COLO668 (cell line): Measurements from ENCODE around the gene EXD3.

Experiments
- DNase-seq: peaks from one replicate; lab custom pipeline; 2025; ENCODE audit not compliant: unreplicated experiment; lab: John Stamatoyannopoulos, UW

EXD3 gene

GRCh38 chr9:137367506-137368430 is 55.2 kb downstream of the EXD3 start:
- no peak for DNase-seq

GRCh38 chr9:137366891-137367381 is 56.0 kb downstream of the EXD3 start:
- DNase-seq = no peak

DNA sequence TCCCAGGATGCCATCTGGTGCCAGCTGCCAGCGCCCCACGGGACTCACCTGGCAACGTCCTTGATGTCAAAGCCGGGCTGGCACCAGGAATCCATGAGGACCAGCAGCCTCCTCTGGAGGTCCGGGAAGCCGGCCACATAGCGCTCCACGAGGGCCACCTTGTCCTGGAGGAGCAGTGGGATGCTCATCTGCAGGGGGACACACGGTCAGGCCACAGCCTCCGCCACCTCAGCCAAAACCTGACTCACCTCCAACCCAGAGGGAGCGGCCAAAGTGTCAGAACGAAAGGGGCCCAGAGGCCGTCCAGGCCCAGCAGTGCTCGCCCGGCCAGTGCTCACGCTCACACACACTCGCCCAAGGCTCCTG is 56.5 kb downstream of the EXD3 start:
- DNase-seq = no peak

DNA sequence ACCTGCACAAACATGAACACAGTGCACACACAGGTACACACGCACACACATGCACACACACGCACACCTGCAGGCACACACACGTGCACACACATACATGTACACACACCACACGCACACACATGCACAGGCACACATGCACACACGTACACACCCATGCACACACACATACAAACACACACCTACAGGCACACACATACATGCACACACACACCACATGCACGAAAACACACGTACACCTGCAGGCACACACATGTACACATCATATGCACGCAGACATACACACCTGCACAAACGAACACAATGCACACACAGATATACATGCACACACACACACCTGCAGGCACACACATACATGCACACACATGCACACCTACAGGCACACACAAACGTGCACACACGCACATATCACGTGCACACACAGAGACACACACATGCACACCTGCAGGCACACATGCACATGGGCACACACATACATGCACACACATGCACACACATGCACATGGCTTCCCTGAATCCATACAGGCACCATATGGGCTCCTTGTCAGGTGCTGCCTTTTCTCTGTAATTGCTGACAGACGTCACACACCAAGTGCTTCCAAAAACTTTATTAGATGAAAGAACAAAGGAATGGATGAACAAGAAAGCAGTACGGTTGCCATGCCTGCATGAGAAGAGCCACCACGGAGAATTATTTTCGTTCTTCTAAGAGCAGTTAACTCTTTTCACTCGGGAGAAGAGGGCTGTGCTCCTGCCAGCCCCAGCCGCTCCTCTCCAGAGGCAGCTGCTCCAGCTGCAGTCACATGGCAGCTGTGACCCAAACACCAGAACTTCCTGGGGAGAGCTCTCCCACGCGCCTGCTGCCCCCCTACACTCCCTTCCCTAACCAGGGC is 57.2 kb downstream of the EXD3 start:
- no peak for DNase-seq

- no peak for DNase-seq
These were observed 57.9 kb downstream of the EXD3 start for GRCh38 chr9:137365056-137365455.

- DNase-seq = no peak
These were observed 63.1 kb downstream of the EXD3 start for GRCh38 chr9:137359850-137360249.

GRCh38 chr9:137358126-137358525 is 64.8 kb downstream of the EXD3 start:
- DNase-seq = no peak

DNA sequence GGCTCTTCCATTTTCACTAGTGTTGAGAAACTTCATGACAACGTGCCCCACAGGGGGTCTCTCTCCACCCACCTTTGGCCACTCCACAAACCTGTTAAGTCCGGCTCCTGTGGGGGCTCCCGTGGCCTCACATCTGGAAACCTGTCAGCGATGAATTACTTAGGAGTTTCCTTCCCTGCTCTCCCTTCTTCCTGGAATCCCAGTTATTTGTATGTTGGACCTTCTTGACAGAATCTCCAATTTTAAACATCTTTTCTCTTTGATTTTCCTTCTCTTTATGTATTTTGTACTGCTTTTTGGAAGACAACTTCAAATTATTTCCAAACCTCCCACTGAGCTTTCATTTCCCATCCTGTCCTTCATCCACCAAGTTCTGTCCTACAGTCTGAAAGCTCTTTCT is 65.8 kb downstream of the EXD3 start:
- DNase-seq = no peak

DNA sequence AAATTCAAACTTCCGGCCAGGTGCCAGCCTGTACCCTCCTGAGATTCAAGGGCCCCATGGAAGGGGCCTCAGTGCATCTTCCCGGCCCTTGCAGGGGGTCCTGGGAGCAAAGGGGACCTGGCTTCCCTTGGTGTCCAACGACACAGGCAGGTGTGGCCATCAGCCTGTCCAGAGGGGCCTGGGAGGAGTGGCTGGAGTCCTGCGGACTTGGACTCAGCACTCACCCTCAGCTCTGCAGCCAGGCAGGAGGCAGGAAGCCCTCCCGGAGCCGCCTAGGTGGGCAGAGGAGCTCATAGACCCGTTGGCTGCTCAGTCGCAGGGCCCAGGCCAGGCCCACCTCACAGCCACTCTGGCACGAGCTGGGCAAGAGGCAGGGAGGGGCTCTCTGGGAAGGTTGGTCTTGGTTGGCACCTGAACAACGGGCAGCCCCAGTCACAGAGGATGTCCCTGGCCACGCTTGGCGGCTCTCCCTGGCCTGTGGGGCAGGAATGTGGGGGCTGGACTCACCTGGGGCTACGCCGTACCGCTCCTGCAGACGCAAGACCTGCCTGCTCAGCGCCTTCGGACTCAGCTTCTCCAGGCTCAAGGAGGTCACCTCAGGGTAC is 67.1 kb downstream of the EXD3 start:
- no peak for DNase-seq

DNA sequence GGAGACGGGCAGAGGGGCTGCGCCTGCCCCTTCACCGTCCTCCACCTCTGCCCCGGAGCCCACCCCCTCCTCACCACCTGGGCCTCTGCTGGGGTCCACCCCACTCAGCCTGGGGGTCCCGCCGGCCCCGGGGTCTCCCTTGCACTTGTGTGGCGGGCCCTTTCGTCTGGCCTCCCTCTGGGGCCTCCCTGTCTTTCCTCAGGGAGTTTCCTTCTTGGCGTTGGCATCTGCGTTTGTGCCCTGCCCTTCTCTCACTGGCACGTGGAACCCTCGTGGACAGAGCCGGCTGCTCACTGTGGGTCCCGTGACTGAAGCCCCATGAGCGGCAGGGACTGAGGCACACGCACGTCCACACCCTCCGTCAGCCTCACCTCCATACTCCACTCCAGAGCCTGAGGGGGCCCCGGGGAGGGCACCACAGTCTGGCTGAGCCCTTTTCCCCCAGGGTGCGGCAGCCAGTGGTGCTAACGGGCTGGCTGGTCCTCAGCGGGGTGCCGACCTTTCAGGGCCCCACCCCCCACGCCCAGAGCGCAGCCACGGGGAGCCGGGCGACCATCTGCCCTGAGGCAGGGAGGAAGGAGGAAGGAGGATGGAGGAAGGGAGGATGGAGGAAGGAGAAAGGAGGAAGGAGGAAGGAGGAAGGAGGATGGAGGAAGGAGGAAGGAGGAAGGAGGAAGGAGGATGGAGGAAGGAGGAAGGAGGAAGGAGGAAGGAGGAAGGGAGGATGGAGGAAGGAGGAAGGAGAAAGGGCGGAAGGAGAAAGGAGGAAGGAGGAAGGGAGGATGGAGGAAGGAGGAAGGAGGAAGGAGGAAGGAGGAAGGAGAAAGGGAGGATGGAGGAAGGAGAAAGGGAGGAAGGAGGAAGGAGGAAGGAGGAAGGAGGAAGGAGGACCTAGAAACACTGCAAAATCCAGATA is 67.9 kb downstream of the EXD3 start:
- DNase-seq = no peak

DNA sequence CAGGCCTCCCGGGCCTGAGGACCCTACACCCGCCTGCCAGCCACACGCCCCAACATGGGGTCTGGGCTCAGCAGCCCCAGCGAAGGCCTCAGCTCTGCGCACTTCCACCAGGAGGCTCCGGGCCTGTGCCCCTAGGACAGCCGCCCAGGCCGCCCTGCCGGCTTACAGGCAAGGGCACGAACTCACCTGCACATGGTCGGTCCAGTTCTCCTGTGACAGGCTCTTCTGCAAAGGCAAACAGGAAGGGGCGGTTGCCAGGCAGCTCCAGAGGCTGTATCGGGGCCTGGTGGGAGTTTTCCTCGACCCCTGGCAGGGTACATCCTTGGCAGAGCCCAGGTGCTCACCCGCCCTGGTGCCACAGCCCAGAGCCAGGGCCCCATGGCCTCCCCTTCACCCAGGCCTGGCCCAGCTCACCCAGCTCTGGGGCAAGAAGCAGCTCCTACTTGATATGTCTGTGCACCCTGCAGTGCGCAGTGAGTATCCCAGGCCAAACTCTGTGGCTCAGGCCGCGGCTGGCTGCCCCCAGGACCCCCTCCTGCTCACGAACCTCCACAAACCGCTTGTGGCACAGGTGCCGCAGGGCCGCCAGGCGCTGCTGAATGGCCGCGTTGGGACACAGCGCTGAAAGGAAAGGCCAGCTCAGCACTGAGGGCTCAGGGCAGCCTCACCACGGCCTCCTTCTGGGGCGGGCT is 68.7 kb downstream of the EXD3 start:
- DNase-seq = no peak

- DNase-seq = no peak
These were observed 69.5 kb downstream of the EXD3 start for GRCh38 chr9:137353223-137354152.

DNA sequence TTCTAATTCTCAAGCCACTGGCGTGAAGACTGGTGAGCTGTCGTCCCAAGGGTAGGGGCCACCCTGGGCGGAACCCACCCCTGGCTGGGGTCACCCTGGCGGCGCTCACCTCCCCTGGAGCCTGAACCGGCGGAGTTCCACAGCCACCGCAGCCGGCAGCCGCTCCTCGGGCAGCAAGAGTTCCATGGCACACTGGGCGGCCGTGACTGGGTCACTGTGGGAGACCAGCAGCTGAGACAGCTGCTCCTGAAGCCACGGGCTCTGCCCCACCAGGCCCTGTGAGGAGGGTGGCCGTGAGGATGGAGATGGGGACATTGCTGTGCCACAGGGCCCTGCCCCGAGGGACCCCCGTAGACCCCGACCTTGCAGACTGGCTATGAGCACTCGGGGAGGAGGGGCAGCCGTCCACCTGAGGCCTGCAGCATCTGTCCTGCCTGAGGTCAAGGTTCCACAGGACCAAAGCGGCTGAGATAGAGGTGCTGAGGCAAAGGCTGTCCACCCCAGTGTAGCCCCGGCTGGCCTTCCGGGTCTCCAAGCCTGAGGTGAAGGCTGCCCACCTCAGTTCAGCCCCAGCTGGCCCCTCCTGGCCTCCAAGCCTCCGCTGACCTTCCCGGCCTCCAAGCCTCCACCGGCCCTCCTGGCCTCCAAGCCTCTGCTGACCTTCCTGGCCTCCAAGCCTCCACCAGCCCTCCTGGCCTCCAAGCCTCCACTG is 70.3 kb downstream of the EXD3 start:
- no peak for DNase-seq

DNA sequence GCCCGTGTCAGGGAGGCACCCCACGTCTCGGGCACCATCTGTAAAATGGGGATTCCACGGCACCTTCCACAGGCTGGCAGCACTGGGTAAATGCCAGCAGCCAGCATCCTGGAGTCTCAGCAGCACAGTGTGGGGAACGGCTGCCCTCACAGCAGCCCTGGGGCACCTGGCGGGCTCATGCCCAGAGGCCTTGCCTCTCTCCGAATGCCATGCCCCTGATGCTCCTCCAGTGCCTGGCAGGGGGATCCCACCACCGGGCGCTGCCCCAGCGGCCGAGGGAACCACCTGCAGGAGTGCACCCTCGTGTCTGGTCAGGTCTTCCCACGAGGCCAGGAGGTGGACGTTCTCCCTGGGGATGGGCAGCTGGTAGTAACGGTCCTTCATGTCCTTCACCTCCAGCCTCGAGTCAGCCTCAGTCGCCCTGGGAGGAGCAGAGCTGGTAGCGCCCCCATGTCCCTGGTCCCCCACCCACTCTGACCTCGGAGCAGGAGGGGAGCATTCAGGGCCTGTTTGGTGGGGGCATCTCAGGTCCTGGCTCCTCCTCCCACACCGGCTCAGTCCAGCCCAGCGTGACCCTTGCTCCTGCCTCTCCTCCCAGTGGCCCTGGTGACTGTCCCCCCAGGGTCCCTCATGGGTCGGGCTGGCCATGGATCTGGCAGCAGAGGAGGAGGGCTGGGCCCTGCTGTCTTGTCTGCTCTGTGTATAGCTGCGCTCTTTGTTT is 71.0 kb downstream of the EXD3 start:
- no peak for DNase-seq

DNA sequence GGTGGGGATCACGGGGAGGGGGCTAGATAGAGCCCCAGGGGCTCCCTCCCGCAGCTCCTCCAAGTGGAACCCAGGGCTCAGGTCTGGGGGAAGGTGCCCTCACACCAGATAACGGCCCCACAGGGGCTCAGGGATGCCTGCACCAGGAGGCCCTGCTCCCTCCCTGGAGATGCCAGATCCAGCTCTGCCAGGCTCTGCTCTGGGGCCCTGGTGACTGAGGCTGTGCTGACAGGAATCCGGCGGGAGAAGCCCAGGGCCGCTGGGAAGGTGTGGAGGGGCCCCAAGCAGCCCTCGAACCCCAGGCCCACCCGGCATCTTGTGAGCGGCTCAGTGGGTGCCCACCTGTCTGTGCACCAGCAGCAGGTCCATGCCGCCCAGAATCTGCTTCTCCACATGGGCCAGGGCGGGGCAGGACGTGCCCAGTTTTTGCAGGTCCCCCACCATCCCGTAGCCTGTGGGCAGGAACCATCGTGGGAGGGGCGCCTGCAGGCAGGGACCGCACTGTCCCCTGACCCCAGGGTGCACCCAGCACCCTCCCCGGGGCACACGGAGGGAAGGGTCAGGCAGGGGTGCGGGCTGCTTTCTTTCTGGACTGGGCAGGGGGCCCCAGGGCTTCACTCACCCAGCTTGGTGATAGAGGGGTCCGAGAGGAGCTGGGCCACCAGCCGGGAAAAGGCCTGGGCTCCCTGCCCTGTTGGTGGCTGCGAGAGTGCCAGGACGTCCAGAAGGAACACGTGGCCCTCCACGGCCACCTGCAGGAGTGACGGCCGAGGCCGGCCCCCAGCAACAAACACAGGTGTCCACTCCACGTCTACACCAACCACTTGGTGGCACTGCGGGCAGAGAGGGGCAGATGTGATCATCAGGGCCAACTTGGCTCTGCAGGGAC is 72.0 kb downstream of the EXD3 start:
- no peak for DNase-seq

- no peak for DNase-seq
These were observed 73.4 kb downstream of the EXD3 start for GRCh38 chr9:137349471-137350033.
